ENCODE data around the gene MEF2A. TPM values are rescaled to one million over a fixed set of nuclear protein-coding genes. Genes with fewer than 3 reads are reported as not detected.
A peak's percentile ranks its signal among the peaks of the same experiment; 100 is the strongest.

Gene MEF2A
- total RNA-seq, 1 donor from 2014 or later = 71.7 TPM

DNA sequence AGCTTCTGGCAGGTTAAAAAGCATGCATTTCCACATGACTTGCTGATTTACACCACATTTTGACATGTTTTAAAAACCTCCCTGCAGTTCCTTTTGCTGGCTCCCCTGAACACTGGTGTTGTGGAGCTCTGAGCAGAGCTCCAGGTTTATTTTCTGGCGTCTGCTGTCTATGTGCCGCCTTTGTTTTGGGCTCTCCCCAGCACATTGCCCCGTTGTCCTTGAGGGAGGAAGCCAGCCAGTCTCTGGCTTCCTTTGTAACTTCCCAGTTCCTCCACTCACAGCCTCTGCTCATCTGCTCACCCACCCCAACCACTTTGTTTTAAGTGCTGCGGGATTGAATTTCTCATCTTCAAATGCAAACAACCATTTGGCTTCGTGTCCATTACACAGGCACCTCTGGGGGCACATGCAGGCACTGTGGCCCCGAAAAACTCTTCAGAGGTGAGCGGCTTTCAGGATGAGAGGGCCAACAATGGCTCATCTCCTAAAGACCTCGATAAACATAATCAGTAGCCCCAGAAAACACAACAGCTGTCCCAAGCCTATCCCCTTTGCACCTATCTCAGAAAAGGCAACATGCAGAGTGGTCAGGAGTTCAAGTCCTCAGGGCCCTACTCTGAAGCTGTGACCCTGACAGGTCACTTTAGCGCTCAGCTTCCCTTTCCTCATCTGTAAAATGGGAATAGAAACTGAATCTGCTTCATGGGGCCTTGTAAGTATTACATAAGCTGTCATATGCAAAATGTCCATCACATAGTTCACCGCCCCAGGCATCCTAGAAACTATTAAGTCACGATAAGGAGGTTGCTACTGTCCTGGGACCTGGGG is 1.3 kb upstream of the MEF2A start:
- peak; percentile 65 for DNase-seq

DNA sequence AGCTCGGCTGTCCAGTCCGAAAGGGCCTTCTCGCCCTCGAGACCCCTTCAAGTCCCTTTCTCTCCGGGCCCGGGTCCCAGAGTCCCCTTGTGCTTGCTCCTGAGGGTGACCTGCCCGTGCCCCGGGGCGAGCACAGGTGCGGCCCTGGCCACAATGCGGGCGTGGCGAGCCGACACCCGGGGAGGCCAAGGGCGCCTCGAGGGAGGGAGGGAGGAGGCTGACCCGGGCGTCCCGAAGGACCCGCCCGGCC is 810 bp upstream of the MEF2A start:
- DNase-seq = no peak

DNA sequence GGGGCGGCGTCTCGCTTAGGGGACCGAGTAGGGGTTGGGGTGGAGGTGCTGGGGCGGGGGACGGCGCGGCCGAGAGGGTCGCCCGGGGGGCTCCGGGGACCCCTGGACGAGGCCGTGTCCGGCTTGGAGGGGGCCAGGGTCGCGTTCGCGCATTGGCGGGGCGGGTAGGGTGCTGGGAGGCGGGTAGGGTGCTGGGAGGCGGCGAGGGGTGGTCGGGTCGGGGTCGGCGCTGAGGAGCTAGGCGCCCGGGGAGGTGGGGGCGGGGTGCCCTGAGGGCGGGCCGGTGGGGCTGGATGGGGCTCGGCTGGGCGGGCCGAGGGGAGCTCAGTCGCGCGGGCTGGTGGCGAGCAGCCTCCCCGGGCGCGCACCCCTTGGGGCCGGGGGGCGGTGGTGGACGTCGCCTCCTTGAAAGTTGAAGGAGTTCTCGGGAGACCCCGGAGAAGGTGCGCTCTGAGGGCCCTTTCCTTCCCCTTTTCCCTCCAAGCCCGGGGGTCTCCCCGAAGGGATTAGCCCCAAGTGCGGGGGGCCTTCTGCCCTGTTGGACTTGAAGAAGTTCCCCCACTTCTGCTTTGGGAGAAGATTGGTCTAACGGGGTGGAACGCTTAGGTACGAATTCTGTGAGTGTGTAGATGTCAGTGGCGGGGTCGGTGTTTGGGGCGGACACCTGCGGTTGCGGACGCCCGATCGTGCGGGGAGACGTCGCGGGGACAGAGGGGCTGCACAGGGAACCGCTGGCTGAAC is 543 bp downstream of the MEF2A start:
- DNase-seq = no peak

DNA sequence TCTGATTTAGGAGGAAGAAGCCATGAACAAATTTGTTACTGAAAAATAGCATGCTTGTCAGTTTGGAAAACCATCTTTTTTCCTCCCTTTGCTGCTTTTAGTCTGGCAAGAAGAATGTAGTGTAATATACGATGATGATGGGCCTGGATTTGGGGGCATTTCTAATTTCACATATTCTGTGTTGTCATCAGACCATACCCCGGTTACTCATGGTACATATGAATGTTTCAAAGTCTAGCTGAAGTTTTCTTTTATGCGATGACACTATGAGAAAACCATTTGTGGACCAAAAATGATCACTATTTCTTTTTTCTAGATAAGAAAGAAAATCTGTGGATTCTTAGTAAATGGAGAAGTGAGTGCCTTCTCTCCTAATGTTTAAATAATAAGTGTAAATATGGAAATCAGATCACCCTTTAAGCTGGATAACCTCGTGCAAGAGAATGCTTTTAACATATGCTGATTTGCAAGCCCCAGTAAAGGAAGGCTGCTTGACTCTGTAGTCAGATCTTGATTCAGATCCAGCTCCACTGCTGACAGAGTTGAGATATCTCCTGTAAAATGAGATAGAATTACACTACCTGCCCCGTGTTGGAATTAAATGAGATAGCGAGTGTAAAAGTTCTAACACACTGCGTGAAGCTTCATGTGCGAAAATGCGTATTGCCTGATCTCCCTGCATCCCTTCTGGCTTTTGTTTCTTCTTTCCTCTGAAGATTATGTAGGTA is 3.0 kb downstream of the MEF2A start:
- no peak for DNase-seq

DNA sequence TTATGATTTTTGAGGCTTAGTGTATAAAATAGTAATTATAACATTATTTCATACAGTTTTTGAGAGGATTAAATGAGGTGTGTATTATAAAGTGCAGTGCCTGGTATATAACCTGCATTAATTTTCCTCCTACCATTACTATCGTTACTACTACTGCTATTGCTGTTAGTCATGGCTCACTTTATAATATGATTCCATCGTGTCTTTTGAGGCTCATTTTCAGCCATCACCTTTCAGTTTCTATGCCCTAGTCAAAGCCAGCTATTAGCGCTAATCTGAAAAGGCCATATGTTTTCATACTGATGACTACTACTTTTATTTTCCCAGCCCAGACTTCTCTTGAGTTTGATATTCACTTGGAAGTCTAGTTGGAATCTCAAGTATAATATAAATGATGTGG is 5.5 kb downstream of the MEF2A start:
- DNase-seq = no peak

DNA sequence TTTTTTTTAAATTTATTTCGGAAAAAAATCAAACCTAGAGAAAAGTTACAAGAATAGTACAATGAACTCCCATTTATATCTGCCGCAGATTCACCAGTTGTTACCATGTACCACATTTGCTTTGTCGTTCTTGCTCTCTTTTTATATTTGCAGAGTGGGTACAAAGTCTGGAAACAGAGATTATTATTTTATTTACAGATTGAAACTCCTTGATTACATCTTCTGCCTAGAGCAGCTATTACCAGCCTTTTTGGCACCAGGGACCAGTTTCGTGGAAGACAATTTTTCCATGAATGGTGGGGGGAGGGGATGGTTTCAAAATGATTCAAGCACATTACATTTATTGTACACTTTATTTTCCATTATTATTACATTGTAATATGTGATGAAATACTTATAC is 8.3 kb downstream of the MEF2A start:
- no peak for DNase-seq

DNA sequence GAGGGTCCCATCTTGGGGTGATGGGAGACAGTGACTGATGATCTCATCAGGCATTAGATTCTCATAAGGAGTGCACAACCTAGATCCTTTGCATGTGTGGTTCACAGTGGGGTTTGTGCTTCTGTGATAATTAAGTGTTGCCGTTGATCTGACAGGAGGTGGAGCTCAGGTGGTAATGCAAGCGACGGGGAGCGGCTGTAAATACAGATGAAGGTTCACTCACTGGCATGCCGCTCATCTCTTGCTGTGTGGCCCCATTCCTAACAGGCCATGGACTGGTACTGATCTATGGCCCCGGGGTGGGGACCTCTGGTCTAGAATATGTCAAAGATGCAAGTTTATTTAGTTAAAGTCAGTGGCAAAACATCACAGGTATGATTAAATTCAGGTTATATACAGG is 8.7 kb downstream of the MEF2A start:
- DNase-seq = no peak

DNA sequence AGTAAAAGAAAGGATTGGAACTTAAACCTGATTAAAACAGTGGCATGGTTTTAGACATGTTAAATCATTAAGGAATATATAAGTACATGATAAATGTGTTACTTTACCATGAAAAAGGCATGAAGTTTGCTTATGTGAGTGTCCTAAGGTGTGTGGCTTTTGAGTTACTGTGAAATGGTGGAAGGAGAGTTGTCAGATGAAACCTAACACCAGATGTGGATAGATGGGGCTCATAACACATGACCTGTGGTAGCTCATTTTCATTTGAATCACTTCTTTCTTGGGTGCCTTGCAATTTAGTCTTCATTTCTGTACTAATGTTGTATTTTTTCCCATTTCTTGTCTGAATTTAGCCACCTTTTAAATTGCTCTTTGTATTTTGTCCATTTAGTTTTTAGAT is 13.0 kb downstream of the MEF2A start:
- DNase-seq = no peak

DNA sequence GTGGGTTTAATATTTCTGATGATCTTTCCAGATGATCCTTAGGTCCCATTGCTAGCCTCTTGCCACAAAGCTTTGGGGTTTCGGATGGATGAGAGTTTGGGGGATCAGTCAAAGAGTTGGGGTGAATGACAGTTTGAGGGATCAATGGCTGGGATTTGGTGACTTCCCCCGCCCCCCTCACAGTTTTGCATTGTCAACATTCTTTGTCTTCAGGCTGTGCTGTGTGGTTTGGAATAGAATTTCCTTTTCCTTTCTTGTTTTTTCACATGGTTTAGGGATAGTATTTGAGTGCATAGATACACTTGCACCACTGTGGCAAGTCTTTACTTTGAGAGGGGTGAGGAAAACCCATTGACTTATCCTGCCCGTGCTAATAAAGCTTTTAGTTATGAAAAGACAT is 14.3 kb downstream of the MEF2A start:
- DNase-seq = no peak

DNA sequence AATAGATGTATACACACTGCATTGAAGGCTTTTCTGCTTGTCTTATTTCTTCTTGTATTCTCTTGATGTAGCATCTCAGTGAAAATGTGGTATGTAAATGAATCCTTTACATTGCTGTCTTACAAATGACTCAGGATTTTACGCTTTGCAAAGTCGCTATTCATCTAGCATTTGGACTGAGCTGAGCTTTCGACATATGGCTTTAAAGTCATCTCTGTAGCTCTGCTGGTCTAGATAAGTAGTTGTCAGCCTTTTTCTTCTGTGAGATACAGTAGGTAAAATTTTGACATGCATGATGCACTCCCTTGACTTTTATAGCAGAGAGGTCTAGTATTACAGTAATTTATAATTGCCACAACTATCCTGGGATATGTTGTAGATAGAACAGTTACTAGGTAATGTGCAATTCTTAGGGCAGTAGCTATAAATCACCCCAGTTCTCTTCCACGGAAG is 16.8 kb downstream of the MEF2A start:
- no peak for DNase-seq

DNA sequence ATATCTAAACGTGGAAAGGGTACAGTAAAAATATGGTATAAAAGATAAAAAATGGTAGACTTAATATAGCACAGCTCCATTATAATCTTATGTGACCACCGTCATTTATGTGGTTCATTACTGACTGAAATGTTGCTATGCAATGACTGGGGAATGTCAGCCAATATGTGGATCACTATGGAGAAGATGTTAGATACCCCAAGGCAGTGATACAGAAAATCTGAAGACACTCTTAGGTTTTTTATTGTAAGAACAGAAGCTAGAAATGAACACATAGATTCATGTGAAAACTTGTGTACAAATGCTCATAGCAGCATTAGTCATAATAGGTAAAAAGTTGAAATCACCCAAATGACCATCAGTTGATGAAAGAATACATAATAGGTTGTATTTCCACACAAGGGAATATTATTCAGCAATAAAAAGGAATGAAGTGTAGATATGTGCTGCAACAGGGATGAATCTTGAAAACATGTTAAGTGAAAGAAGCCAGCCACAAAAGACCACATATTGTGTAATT is 18.4 kb downstream of the MEF2A start:
- DNase-seq = no peak

DNA sequence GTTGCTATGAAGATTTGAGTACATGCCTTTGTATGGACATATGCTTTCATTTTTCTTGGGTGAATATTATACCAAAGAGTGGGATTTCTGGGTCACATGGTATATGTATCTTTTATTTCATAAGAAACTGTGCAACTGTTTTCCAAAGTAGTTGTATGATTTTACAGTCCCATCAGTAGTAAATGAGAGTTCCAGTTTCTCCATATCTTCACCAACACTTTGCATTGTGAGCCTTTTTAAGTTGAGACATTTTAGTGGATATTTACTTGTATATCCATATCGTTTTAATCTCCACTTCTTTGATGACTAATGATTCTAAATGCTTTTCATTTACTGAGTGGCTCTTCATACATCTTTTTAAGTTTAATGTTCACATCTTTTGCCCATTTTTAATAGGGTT is 20.3 kb downstream of the MEF2A start:
- DNase-seq = no peak

DNA sequence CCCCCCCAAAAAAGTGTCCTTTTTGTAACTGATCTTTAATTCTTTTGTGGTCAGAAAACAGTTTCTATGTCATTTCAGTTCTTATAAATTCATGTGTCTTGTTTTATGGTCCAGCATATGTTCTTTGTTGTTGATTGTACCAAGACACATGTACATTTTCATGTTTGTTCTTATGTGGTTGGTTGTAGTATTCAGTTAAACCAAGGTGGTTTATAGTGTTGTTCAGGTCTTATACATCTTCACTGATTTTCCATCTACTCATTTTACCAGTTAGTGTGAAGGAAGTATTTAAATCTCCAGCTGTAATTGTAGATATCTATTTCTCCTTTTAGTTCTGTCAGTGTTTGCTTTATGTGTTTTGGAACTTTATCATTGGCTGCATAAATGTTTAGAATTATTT is 24.0 kb downstream of the MEF2A start:
- DNase-seq = no peak

DNA sequence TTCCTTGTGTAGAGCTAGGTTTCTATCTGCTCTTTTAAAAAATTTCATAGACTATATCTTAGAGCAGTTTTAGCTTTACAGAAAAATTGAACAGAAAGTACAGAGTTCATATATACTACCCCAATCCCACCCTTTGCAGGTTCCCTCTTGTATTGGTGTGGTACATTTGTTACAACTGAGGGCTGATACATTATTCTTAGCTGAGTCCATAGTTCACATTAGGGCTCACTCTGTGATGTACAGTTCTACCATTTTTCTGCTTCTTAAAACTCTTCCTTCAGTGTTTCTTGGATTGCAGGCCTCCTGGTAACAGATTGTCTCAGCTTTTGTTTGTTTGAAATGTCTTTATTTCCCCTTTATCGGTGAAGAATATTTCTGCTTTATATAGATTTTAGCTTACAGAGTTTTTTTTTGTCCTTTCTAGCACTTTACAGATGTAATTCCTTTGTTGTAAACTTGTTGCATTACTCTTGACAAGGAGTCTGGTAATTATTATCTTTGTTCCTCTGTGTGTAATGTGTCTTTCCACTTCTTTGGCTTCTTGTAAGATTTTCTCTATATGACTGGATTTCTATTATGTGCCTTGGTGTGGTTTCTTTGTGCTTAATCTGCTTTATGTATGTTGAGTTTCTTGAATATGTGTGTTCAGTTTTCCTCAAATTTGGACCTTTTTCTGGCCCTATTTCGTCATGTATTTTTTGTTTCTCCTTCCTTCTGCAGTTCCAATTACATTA is 25.3 kb downstream of the MEF2A start:
- no peak for DNase-seq

DNA sequence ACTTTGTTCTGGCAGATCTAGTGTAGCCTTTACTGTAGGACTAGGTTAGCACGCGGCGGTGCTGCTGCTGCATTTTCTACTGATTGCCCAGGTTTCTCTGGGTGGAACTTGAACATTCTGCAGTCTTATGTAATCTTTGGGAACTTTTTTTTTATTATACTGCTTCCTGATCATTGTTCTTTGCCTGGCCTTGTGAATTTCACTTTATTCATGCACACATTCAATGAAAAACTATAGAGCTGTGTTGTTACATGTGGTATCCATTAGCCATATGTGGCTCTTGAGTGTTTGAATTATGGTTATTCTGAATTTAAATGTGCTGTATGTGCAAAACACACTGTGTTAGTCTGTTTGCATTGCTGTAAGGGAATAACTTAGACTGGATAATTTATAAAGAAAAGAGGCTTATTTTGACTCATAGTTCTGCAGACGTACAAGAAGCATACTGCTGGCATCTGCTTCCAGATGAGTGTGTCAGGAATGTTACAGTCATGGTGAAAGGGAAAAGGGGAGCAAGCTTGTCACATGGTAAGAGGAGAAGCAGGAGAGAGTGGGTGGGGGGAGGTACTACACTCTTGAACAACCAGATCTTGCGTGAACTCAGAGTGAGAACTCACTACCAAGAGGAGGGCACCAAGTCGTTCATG is 26.5 kb downstream of the MEF2A start:
- DNase-seq = peak; percentile 82

DNA sequence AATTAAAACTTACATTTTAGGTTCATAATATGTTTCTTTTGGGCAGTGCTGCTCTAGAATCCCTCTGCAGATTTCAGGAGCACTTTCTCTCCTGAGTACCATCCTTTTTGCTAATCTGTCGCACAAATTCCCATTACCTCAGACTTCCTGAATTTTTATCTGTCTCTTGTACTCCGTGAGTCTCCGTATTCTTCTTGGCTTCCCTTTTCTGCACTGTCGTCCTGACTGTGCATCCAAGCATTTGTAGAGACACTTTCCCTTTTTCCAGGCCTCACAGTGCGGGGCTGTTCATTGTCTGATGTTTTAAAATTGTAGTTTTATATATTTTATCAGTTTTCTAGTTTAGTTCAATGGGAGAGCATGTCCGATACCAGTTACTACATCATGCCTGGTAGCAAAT is 27.3 kb downstream of the MEF2A start:
- no peak for DNase-seq

DNA sequence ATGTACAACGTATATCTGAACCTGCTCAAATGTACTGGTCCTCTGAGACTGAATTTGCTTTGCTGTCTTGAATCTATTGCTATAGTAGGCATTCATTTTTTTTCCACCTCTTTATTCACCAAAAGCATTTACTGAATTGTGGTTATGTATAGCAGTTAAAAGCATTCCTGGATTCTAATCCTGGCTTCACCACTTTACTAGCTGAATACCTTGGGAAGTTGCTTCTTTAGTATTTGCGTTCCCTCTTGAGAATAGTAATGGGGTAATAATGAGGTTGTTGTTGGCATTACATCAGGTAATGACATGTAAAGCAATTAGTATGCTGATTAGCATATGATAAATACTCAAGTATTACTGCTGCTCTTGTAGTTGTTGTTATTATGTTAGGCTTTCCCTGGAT is 29.1 kb downstream of the MEF2A start:
- no peak for DNase-seq

DNA sequence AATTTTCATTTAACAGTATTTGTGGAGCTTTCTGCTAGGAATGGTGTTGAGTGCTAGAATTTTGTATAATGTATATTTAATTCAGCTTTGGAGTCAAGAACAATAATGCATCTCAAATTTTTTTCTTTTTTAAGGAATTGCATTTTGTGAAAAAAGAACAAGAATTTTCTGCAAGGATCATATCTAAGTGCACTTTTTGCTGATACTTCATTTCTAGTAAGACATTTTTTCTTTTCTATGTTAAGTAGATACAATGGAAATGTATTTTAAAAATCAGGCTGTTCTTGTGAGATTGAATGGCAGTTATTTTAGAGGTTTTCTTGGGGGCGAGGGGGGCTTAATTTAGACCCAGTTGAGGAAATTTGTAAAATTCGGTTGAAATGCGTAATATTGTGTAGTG is 32.5 kb downstream of the MEF2A start:
- DNase-seq = no peak

DNA sequence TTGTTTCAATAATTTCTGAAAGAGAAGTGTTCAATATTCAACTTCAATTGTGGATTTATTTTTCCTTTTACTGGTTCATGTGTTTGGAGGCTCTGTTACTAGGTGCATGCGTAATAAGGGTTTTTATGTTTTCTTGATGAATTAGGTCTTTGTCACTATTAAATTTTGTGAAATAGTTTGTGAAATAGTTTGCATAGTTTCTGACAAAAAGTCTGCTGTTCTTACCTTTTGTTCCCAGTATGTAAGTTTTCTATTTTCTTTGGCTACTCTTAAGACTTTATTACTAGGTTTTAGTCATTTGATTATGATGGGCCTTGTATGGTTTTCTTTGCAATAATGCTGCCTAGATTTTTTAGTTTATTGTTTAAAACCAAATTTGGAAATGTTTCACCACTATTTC is 38.0 kb downstream of the MEF2A start:
- no peak for DNase-seq

DNA sequence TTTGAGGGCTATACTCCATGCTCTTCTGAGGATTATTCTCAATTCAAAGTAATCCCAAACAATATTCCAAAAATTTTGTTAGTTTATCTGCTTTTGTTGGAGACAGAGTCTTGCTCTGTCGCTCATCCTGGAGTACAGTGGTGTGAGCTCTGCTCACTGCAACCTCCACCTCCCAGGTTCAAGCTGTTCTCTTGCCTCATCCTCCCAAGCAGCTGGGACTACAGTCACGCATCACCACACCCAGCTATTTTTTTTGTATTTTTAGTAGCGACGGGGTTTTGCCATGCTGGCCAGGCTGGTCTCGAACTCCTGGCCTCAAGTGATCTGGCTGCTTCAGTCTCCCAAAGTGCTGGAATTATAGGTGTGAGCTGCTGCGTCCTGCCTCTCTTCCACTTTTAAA is 39.1 kb downstream of the MEF2A start:
- no peak for DNase-seq

DNA sequence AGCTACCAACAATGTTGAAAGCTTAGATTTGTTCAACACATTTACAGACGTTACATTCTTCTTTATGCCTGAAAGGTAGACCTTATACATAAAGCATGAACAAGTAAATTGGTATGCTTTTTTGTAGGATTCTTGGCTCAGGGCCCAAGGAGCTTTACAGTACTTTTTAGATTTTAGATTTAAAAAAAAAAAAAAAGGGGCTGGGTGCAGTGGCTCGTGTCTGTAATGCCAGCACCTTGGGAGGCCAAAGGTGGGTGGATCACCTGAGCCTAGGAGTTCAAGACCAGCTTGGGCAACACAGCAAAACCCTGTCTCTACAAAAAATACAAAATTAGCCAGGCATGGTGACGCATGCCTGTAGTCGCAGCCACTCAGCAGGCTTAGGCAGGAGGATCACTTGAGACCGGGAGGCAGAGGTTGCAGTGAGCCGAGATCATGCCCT is 39.7 kb downstream of the MEF2A start:
- no peak for DNase-seq

DNA sequence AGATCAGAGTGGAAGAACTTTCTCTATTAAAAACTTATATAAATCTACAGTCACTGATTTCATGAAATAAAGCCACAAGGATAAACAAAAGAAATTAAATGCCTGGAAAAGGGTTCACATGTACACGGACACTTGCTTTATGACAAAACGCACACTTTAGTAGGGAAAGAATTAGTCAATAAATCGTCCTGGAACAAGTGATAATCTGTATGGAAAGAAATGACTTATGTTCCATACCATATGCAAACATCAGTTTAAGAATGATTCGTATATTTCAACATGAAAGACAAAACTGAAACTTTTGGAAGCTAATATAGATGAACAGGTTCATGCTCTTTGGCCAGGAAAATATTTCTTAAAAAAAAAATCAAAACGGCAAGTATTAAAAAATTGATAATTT is 40.2 kb downstream of the MEF2A start:
- DNase-seq = no peak
